ENCODE data around the gene TBC1D5. TPM values are rescaled to one million over a fixed set of nuclear protein-coding genes. Genes with fewer than 3 reads are reported as not detected.

Gene TBC1D5
- total and polyA plus RNA-seq, 2 of the 8 experiments (the other 6 are each of a cell fraction or from before 2014, with no cell fraction given): 11.0 to 22.9 TPM

GRCh38 chr3:17122758-17123157 lies 619.7 kb downstream of the TBC1D5 start:
- Histone ChIP-seq H3K79me2 (ENCODE audit: control insufficient read depth in 1 of 2, insufficient read depth in 2 of 2, low read length in 2 of 2) (no peaks in the 10 kb centered on the region), H3K79me1 (ENCODE audit: low read depth, low read length) (no peaks in the 10 kb centered on the region), H2BK12ac (ENCODE audit: low read depth, low read length) (no peak overlapping the region), H3K14ac (ENCODE audit: insufficient read length) (no peak overlapping the region), H3K36me3 (ENCODE audit: control insufficient read depth in 2 of 4, insufficient read depth in 4 of 4, low read length in 3 of 4) (no peaks in the 10 kb centered on the region), H2BK5ac (ENCODE audit: low read depth, low read length) (no peak overlapping the region), H3K4me2 (ENCODE audit: insufficient read depth in 1 of 2, low read depth in 2 of 2, low read length in 2 of 2) (no peak overlapping the region), H3K18ac (ENCODE audit: extremely low read depth, low read length) (no peak overlapping the region), H3K9ac (replicated peaks in 1 of 4; ENCODE audit: extremely low read depth in 1 of 4, low read depth in 3 of 4, low read length in 3 of 4) (no peak overlapping the region), H3K9me3 (ENCODE audit: insufficient read depth in 2 of 2, low read depth in 1 of 2, low read length in 1 of 2) (no peaks in the 10 kb centered on the region), H4K5ac (ENCODE audit: insufficient read length, low read depth, low read length) (no peak overlapping the region), H2BK120ac (replicated peaks; ENCODE audit: low read depth, low read length) (no peak overlapping the region), H3K23me2 (ENCODE audit: low read depth, low read length) (no peaks in the 10 kb centered on the region), H4K8ac (ENCODE audit: extremely low read depth, insufficient read depth, low read length) (no peak overlapping the region), H3K56ac (replicated peaks; ENCODE audit: insufficient read length, low read depth, low read length) (no peak overlapping the region), H3K4me1 (replicated peaks in 1 of 4; ENCODE audit: control insufficient read depth in 3 of 4, insufficient read depth in 4 of 4, low read length in 3 of 4) (no peaks in the 10 kb centered on the region), H3K4me3 (ENCODE audit: extremely low read depth in 1 of 4, insufficient read depth in 2 of 4, low read depth in 3 of 4, low read length in 4 of 4) (no peak overlapping the region), H2AFZ (ENCODE audit: low read length) (no peak overlapping the region), H3K27ac (ENCODE audit: low read depth, low read length) (no peak overlapping the region), H2AK5ac (ENCODE audit: low read depth, low read length) (no peak overlapping the region), H2BK20ac (ENCODE audit: low read length) (no peak overlapping the region), H3K27me3 (replicated peaks in 1 of 4; ENCODE audit: control insufficient read depth in 3 of 4, extremely low read depth in 1 of 4, insufficient read depth in 3 of 4, low read length in 3 of 4) (no peaks in the 10 kb centered on the region), H3K23ac (ENCODE audit: insufficient read length) (no peak overlapping the region), H4K91ac (replicated peaks; ENCODE audit: insufficient read length, low read length) (no peak overlapping the region), H3K4ac (replicated peaks; ENCODE audit: insufficient read length, low read depth, low read length) (no peak overlapping the region), H4K20me1 (replicated peaks in 1 of 2; ENCODE audit: control insufficient read depth in 1 of 2, insufficient read depth in 2 of 2, low read length in 2 of 2) (no peaks in the 10 kb centered on the region), H2BK15ac (ENCODE audit: low read length) (no peak overlapping the region)
- 93% methylated on average over 3 of the region's 3 CpGs; no CpG with 5 or more reads in 1 of the 2 experiments for WGBS, 2 experiments (ENCODE audit: extremely low coverage in 1 of 2, insufficient coverage in 1 of 2, insufficient read length in 1 of 2, insufficient replicate concordance in 2 of 2, low coverage in 1 of 2, low lambda C conversion rate in 2 of 2, missing lambda C conversion rate in 1 of 2)
- POLR2A ChIA-PET (ENCODE audit: partially characterized antibody): no interaction called here
- CTCF ChIA-PET (ENCODE audit: partially characterized antibody): interaction anchor here (1.0 kb wide), 1 partner anchor 13 kb away, joined by 3 read pairs; no protein-coding TSS in a partner anchor
- DNase-seq (ENCODE audit: low read depth in 1 of 2, low spot score in 2 of 2) (no peak), FAIRE-seq (no peak)
- TF ChIP-seq CTCF (IDR thresholded peaks at IDR 0.05; ENCODE audit: control extremely low read depth in 1 of 3, insufficient read depth in 1 of 3, low read depth in 1 of 3, low read length in 3 of 3): no peak
- TF ChIP-seq GTF2F1 (IDR thresholded peaks at IDR 0.05; ENCODE audit: borderline replicate concordance, low read depth, low read length): no peak
- no peak for TF ChIP-seq BCL11A (IDR thresholded peaks at IDR 0.05; ENCODE audit: low read depth in 2 of 2, low read length in 2 of 2)
- no peak for TF ChIP-seq SAP30 (IDR thresholded peaks at IDR 0.05; ENCODE audit: insufficient read depth, insufficient replicate concordance, low read length)
- TF ChIP-seq BACH1 (IDR thresholded peaks at IDR 0.05; ENCODE audit: low read length): no peak
- TF ChIP-seq TAF7 (optimal IDR thresholded peaks at IDR 0.05; ENCODE audit: borderline replicate concordance, low read depth, low read length): no peak
